Amniotic stem cell (primary cell): ENCODE results near the gene RAD54L2.
"Not testable (repeated sequence)": the region's sequence is repeated elsewhere in the genome, so short reads cannot be mapped to it uniquely, and the experiment has no call there.

Experiments
- DNase-seq: peaks from one replicate; lab custom pipeline; 2025; lab: John Stamatoyannopoulos, UW

The RAD54L2 gene

GRCh38 chr3:51538459-51539290 is at the start of gene RAD54L2:
TSS of gene RAD54L2 (plus strand) at chr3:51538719. CDS start at chr3:51590421, 51,702 bp downstream.
- DNase-seq: peak; percentile 32

- DNase-seq: peak; percentile 83
Observed at GRCh38 chr3:51498876-51499738, 39.4 kb upstream of the RAD54L2 start.

GRCh38 chr3:51500632-51501131 is 37.8 kb upstream of the RAD54L2 start:
- no peak for DNase-seq

GRCh38 chr3:51501833-51502561 is 36.5 kb upstream of the RAD54L2 start:
- peak; percentile 55 for DNase-seq

GRCh38 chr3:51502562-51502910 is 36.0 kb upstream of the RAD54L2 start:
- no peak for DNase-seq

GRCh38 chr3:51503007-51503406 is 35.5 kb upstream of the RAD54L2 start:
- DNase-seq: no peak

- DNase-seq: no peak
Observed at GRCh38 chr3:51508255-51508654, 30.3 kb upstream of the RAD54L2 start.

GRCh38 chr3:51510996-51511395 is 27.5 kb upstream of the RAD54L2 start:
- DNase-seq: no peak

GRCh38 chr3:51514210-51514609 is 24.3 kb upstream of the RAD54L2 start:
- DNase-seq: no peak

- DNase-seq: no peak
Observed at GRCh38 chr3:51519848-51520247, 18.7 kb upstream of the RAD54L2 start.

GRCh38 chr3:51520906-51521730 is 17.4 kb upstream of the RAD54L2 start:
- DNase-seq: not testable (repeated sequence)

GRCh38 chr3:51522273-51522962 is 16.1 kb upstream of the RAD54L2 start:
- no peak for DNase-seq

GRCh38 chr3:51524874-51525273 is 13.6 kb upstream of the RAD54L2 start:
- not testable (repeated sequence) for DNase-seq

- DNase-seq: no peak
Observed at GRCh38 chr3:51530485-51530884, 8.0 kb upstream of the RAD54L2 start.

- no peak for DNase-seq
Observed at GRCh38 chr3:51535146-51536019, 3.1 kb upstream of the RAD54L2 start.

GRCh38 chr3:51537631-51538030 is 888 bp upstream of the RAD54L2 start:
- DNase-seq: not testable (repeated sequence)

- no peak for DNase-seq
Observed at GRCh38 chr3:51538115-51538458, 432 bp upstream of the RAD54L2 start.

- DNase-seq: peak; percentile 52
Observed at GRCh38 chr3:51539291-51539941, 897 bp downstream of the RAD54L2 start.

- DNase-seq: not testable (repeated sequence)
Observed at GRCh38 chr3:51542596-51542995, 4.1 kb downstream of the RAD54L2 start.
